ENCODE results near the gene NRAS.

GRCh38 chr1:114746450-114747121 lies 30.0 kb upstream of the NRAS start:
- no peak for TF ChIP-seq CTCF (IDR thresholded peaks at IDR 0.05)
- TF ChIP-seq POLR2A (IDR thresholded peaks at IDR 0.05) = no peak

Measured in body of pancreas (tissue), 4 donors.